OCI-LY1 (cell line): ENCODE results near the gene TNFRSF6B.
A peak's percentile ranks its signal among the peaks of the same experiment; 100 is the strongest.
"Not testable (repeated sequence)": the region's sequence is repeated elsewhere in the genome, so short reads cannot be mapped to it uniquely, and the experiment has no call there.

ENCODE experiments used
- H2AFZ ChIP-seq: fragments of 200-600 bp; sonication (generic), shearing (Covaris generic); 2 replicates; pipeline ENCODE4 v1.6.0; 2014; ENCODE audit warnings: antibody characterized with exemption, mild to moderate bottlenecking, low read length
- H3F3A ChIP-seq: fragments of 200-600 bp; sonication (generic), shearing (Covaris generic); 2 replicates; pipeline ENCODE4 v1.6.0; 2014; ENCODE audit warnings: mild to moderate bottlenecking, antibody characterized with exemption, low read length, moderate library complexity; ENCODE audit not compliant: insufficient read depth
- H3K27ac ChIP-seq: fragments of 200-600 bp; sonication (generic); 2 replicates; pipeline ENCODE4 v1.5.1; 2014; ENCODE audit warnings: low read length, mixed run types, mild to moderate bottlenecking, low read depth; ENCODE audit not compliant: poor library complexity, severe bottlenecking
- H3K27me3 ChIP-seq: fragments of 200-600 bp; sonication (generic); 2 replicates; pipeline ENCODE4 v1.6.0; 2014; ENCODE audit warnings: antibody characterized with exemption, mild to moderate bottlenecking, low read length, moderate library complexity; ENCODE audit not compliant: insufficient read depth
- H3K36me3 ChIP-seq: fragments of 200-600 bp; sonication (generic); 2 replicates; pipeline ENCODE4 v1.6.1; 2014; ENCODE audit warnings: mild to moderate bottlenecking, antibody characterized with exemption, low read length, moderate library complexity, mixed read lengths; ENCODE audit not compliant: insufficient read depth
- H3K4me1 ChIP-seq: fragments of 200-600 bp; sonication (generic); 2 replicates; pipeline ENCODE4 v1.5.1; 2014; ENCODE audit warnings: mild to moderate bottlenecking, low read length, moderate library complexity; ENCODE audit not compliant: insufficient read depth, severe bottlenecking
- H3K4me2 ChIP-seq: fragments of 200-600 bp; sonication (generic), shearing (Covaris generic); 2 replicates; pipeline ENCODE4 v1.6.1; 2014; ENCODE audit warnings: low read length
- H3K4me3 ChIP-seq: fragments of 200-600 bp; sonication (generic); 2 replicates; pipeline ENCODE4 v1.5.1; 2014; ENCODE audit warnings: low read length, low read depth, mild to moderate bottlenecking, mixed read lengths; ENCODE audit not compliant: poor library complexity, severe bottlenecking
- H3K79me2 ChIP-seq: fragments of 200-600 bp; shearing (Covaris generic); 2 replicates; pipeline ENCODE4 v1.6.1; 2016; ENCODE audit warnings: mixed run types, low read length, mixed read lengths; ENCODE audit not compliant: insufficient read depth
- H3K9ac ChIP-seq: fragments of 200-600 bp; sonication (generic), shearing (Covaris generic); 2 replicates; pipeline ENCODE4 v1.6.1; 2014; ENCODE audit warnings: mild to moderate bottlenecking, low read length, mixed read lengths
- H3K9me2 ChIP-seq: fragments of 200-600 bp; sonication (generic), shearing (Covaris generic); 2 replicates; pipeline ENCODE4 v1.6.1; 2014; ENCODE audit warnings: low read depth, mild to moderate bottlenecking, low read length, mixed read lengths
- H3K9me3 ChIP-seq: fragments of 200-600 bp; shearing (Covaris generic); 2 replicates; pipeline ENCODE4 v1.6.1; 2014; ENCODE audit warnings: low read length, mixed read lengths
- H4K20me1 ChIP-seq: fragments of 200-600 bp; sonication (generic), shearing (Covaris generic); 2 replicates; pipeline ENCODE4 v1.6.0; 2016; ENCODE audit warnings: mild to moderate bottlenecking, low read length; ENCODE audit not compliant: insufficient read depth
- EZH2 ChIP-seq: fragments of 200-600 bp; sonication (generic), shearing (Covaris generic); IDR thresholded peaks from 2 replicates; pipeline ENCODE4 v1.8.0; 2017; ENCODE audit warnings: borderline replicate concordance, mixed run types, mild to moderate bottlenecking, antibody characterized with exemption, low read length, moderate library complexity, mixed read lengths
- TF ChIP-seq, protein P1 (sequence below): fragments of 200-600 bp; sonication (generic), shearing (Covaris generic); IDR thresholded peaks from 2 replicates; pipeline ENCODE4 v1.5.1; 2017; ENCODE audit warnings: mild to moderate bottlenecking, antibody characterized with exemption, low read length, moderate library complexity, mixed read lengths

The TNFRSF6B gene

DNA sequence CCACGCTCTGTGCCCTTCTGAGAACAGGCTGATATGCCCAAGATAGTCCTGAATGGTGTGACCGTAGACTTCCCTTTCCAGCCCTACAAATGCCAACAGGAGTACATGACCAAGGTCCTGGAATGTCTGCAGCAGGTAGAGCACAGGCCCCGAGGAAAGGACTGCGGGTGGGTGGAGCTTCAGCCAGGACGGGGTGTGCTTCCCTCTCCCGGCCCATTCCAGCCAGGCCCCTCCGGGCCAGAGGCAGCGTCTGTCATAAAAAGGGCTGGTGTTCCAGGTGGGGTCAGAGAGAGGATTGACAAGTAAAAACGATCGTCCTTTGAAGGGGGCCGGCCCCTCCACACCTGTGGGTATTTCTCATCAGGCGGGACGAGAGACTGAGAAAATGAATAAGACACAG is 37.1 kb upstream of the TNFRSF6B start:
- no peaks in the 10 kb centered on the region for H3K9me3 ChIP-seq
- H4K20me1 ChIP-seq, result no peaks in the 10 kb centered on the region
- H3K36me3 ChIP-seq, result peaks cover 27% of the 10 kb centered on the region; the same call in 1 of the 2 replicates
- H3K4me2 ChIP-seq, result peak overlapping the region; percentile 90
- peak overlapping the region; percentile 94 for H3K9ac ChIP-seq
- peaks cover 23% of the 10 kb centered on the region for H3K4me1 ChIP-seq
- no peak for TF ChIP-seq EZH2
- TF ChIP-seq, protein P1, sequence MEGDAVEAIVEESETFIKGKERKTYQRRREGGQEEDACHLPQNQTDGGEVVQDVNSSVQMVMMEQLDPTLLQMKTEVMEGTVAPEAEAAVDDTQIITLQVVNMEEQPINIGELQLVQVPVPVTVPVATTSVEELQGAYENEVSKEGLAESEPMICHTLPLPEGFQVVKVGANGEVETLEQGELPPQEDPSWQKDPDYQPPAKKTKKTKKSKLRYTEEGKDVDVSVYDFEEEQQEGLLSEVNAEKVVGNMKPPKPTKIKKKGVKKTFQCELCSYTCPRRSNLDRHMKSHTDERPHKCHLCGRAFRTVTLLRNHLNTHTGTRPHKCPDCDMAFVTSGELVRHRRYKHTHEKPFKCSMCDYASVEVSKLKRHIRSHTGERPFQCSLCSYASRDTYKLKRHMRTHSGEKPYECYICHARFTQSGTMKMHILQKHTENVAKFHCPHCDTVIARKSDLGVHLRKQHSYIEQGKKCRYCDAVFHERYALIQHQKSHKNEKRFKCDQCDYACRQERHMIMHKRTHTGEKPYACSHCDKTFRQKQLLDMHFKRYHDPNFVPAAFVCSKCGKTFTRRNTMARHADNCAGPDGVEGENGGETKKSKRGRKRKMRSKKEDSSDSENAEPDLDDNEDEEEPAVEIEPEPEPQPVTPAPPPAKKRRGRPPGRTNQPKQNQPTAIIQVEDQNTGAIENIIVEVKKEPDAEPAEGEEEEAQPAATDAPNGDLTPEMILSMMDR, result no peak
- no peaks in the 10 kb centered on the region for H3K79me2 ChIP-seq
- H3K4me3 ChIP-seq, result peak overlapping the region; percentile 95
- no peak overlapping the region for H2AFZ ChIP-seq
- peaks cover 6% of the 10 kb centered on the region; the same call in 1 of the 2 replicates for H3K27me3 ChIP-seq
- H3K27ac ChIP-seq, result no peak overlapping the region
- no peaks in the 10 kb centered on the region for H3K9me2 ChIP-seq
- H3F3A ChIP-seq, result no peaks in the 10 kb centered on the region

DNA sequence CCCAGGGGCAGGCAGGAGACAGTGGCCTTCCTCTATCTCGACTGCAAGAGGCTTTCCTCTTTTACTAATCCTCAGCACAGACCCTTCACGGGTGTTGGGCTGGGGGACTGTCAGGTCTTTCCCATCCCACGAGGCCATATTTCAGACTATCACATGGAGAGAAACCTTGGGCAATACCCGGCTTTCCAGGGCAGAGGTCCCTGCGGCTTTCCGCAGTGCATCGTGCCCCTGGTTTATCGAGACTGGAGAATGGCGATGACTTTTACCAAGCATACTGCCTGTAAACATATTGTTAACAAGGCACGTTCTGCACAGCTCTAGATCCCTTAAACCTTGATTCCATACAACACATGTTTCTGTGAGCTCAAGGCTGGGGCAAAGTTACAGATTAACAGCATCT is 36.3 kb upstream of the TNFRSF6B start:
- H3K9me3 ChIP-seq, H3F3A ChIP-seq, H3K9ac ChIP-seq, H3K9me2 ChIP-seq, H4K20me1 ChIP-seq, H3K27me3 ChIP-seq, H3K27ac ChIP-seq, H3K4me2 ChIP-seq, H2AFZ ChIP-seq, H3K79me2 ChIP-seq, H3K4me3 ChIP-seq: not testable (repeated sequence)
- Histone ChIP-seq H3K36me3 (peaks cover 28% of the 10 kb centered on the region; the same call in 1 of the 2 replicates), H3K4me1 (peaks cover 21% of the 10 kb centered on the region)

DNA sequence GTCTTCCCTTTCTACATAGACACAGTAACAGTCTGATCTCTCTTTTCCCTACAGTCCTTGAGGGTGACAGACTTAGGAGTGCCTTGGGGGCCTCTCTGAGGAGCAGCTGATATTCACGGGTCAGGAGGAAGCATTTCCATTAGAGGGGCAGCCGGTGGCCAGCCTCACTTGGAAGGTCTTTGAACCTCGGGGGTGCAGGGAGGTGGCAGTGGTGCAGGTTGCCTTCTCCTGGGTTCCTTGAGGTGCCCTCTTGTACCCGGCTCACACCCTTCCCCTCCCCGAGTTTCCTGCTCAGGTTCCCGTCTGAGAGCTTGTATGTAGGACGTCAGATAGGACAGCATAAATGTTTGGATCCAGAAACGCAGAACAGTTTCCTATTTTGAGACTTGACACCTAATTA is 35.8 kb upstream of the TNFRSF6B start:
- Histone ChIP-seq H3K27ac (no peak overlapping the region), H4K20me1 (no peaks in the 10 kb centered on the region), H3K4me1 (peaks cover 21% of the 10 kb centered on the region), H3K27me3 (no peaks in the 10 kb centered on the region), H2AFZ (no peak overlapping the region), H3K4me3 (no peak overlapping the region), H3K9me2 (no peaks in the 10 kb centered on the region), H3K9ac (no peak overlapping the region), H3K79me2 (no peaks in the 10 kb centered on the region), H3F3A (no peaks in the 10 kb centered on the region), H3K36me3 (peaks cover 32% of the 10 kb centered on the region), H3K9me3 (no peaks in the 10 kb centered on the region), H3K4me2 (no peak overlapping the region)
- TF ChIP-seq, protein P1, result no peak
- no peak for TF ChIP-seq EZH2

DNA sequence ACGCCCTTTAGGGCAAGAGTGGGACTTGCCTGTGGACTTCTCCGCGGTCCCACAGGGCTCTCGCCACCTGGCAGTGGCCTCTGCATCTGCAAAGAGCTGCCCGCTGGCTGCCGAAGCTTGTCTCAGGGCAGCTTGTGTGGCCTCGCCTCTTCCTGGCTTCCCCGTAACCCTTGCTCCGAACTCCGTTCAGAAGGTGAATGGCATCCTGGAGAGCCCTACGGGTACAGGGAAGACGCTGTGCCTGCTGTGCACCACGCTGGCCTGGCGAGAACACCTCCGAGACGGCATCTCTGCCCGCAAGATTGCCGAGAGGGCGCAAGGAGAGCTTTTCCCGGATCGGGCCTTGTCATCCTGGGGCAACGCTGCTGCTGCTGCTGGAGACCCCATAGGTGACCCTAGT is 35.3 kb upstream of the TNFRSF6B start:
- no peak for TF ChIP-seq EZH2
- TF ChIP-seq, protein P1, result no peak
- Histone ChIP-seq H3F3A (no peaks in the 10 kb centered on the region), H2AFZ (no peak overlapping the region), H3K4me1 (peaks cover 21% of the 10 kb centered on the region), H3K27ac (no peak overlapping the region), H3K4me3 (no peak overlapping the region), H3K9me3 (no peaks in the 10 kb centered on the region), H3K79me2 (no peaks in the 10 kb centered on the region), H3K4me2 (no peak overlapping the region), H3K9me2 (no peaks in the 10 kb centered on the region), H3K27me3 (no peaks in the 10 kb centered on the region), H3K36me3 (peaks cover 37% of the 10 kb centered on the region), H4K20me1 (no peaks in the 10 kb centered on the region), H3K9ac (no peak overlapping the region)
